Measurements from ENCODE around the gene ABCC12.

GRCh38 chr16:48204825-48205151 is 49.0 kb upstream of the ABCC12 start:
- no peak for TF ChIP-seq GATA2 (IDR thresholded peaks at IDR 0.05; ENCODE audit: low read depth, low read length)
- no peak for TF ChIP-seq GATA3 (IDR thresholded peaks at IDR 0.05; ENCODE audit: low read depth, low read length)

Data from SH-SY5Y (cell line).